A673 (cell line): Measurements from ENCODE around the gene MX2. TPM values are rescaled to one million over a fixed set of nuclear protein-coding genes. Genes with fewer than 3 reads are reported as not detected.

Experiments
- BruUV-seq: library from RNA; stranded (reverse); fragments of 400-500 nt; replicated peaks from 2 replicates; lab custom pipeline; 2021; lab: Mats Ljungman, UMichigan
- CTCF ChIA-PET: fragments of 300-600 bp; sonication (Branson Sonifier 250); formaldehyde crosslinking; loops from one replicate; lab custom pipeline; 2022; ENCODE audit warnings: antibody characterized with exemption; lab: Charles Lee
- POLR2A ChIA-PET: fragments of 300-600 bp; sonication (Branson Sonifier 250); formaldehyde crosslinking; loops from one replicate; lab custom pipeline; 2022; ENCODE audit warnings: antibody characterized with exemption; ENCODE audit not compliant: low non-redundant PET; lab: Charles Lee
- DNase-seq: peaks from one replicate; pipeline ENCODE4 v3.0.0-alpha.2; 2015; ENCODE audit warnings: low spot score
- H3K27ac ChIP-seq: fragments of 200-600 bp; sonication (generic); 2 replicates; pipeline ENCODE4 v1.5.1; 2016; ENCODE audit warnings: mixed run types, low read depth, mild to moderate bottlenecking, mixed read lengths, antibody characterized with exemption, low read length; ENCODE audit not compliant: poor library complexity, severe bottlenecking
- H3K27me3 ChIP-seq: fragments of 200-600 bp; sonication (generic); replicated peaks from 2 replicates; pipeline ENCODE4 v1.6.1; 2017; ENCODE audit warnings: mixed run types, low read depth, mild to moderate bottlenecking, mixed read lengths, antibody characterized with exemption, low read length; ENCODE audit not compliant: insufficient read depth, poor library complexity
- H3K36me3 ChIP-seq: fragments of 200-600 bp; sonication (generic); 2 replicates; pipeline ENCODE4 v1.6.1; 2016; ENCODE audit warnings: mixed run types, mild to moderate bottlenecking, mixed read lengths, antibody characterized with exemption, low read length; ENCODE audit not compliant: insufficient read depth, poor library complexity, severe bottlenecking
- H3K4me1 ChIP-seq: fragments of 200-600 bp; sonication (generic); 2 replicates; pipeline ENCODE4 v1.6.1; 2017; ENCODE audit warnings: mixed run types, mild to moderate bottlenecking, mixed read lengths, antibody characterized with exemption, low read length; ENCODE audit not compliant: insufficient read depth, poor library complexity, severe bottlenecking
- H3K4me3 ChIP-seq: fragments of 200-600 bp; sonication (generic); 2 replicates; pipeline ENCODE4 v1.5.1; 2016; ENCODE audit warnings: low read depth, mixed run types, mild to moderate bottlenecking, mixed read lengths, low read length; ENCODE audit not compliant: poor library complexity, severe bottlenecking
- H3K9me3 ChIP-seq: fragments of 200-600 bp; sonication (generic); 2 replicates; pipeline ENCODE4 v1.6.1; 2016; ENCODE audit warnings: mixed run types, low read depth, mild to moderate bottlenecking, mixed read lengths, antibody characterized with exemption, low read length; ENCODE audit not compliant: poor library complexity, severe bottlenecking
- CTCF ChIP-seq: fragments of 300-800, 200-600 bp; sonication (generic); conservative IDR thresholded peaks from 2 replicates; pipeline ENCODE4 v1.5.1; 2017; ENCODE audit warnings: low read depth, mild to moderate bottlenecking, antibody characterized with exemption, low read length, moderate library complexity, mixed read lengths
- EZH2 ChIP-seq: fragments of 200-600 bp; sonication (generic); IDR thresholded peaks from 2 replicates; pipeline ENCODE4 v1.6.1; 2017; ENCODE audit warnings: borderline replicate concordance, low read depth, mild to moderate bottlenecking, mixed read lengths, antibody characterized with exemption, low read length; ENCODE audit not compliant: poor library complexity, severe bottlenecking
- intact Hi-C: fragments of 100-400 bp; cut with micrococcal nuclease; formaldehyde crosslinking; loops from one replicate; pipeline ENCODE4 v1.10.0; 2022; ENCODE audit not compliant: unreplicated experiment
- total RNA-seq: library from RNA; stranded (reverse); gene quantifications from 2 replicates; pipeline ENCODE4 v1.2.3, GENCODE V29; 2021

The MX2 gene
- total RNA-seq, 1 experiment from 2014 or later: not detected

GRCh38 chr21:41379901-41380300 is 18.1 kb downstream of the MX2 start:
- no peaks in the 10 kb centered on the region for H3K27me3 ChIP-seq
- no peak for TF ChIP-seq CTCF
- no peak for TF ChIP-seq EZH2
- ChIA-PET POLR2A (no interaction called here), CTCF (no interaction called here)
- no peaks in the 10 kb centered on the region for H3K9me3 ChIP-seq
- no peak for DNase-seq
- BruUV-seq: no TSS peak
- H3K4me3 ChIP-seq: no peak overlapping the region
- H3K4me1 ChIP-seq: no peaks in the 10 kb centered on the region
- H3K27ac ChIP-seq: no peak overlapping the region
- intact Hi-C loops: no loop called here
- H3K36me3 ChIP-seq: no peaks in the 10 kb centered on the region

- no peak for DNase-seq
- CTCF ChIA-PET: no interaction called here
- POLR2A ChIA-PET: no interaction called here
- Histone ChIP-seq H3K4me3 (no peak overlapping the region), H3K36me3 (no peaks in the 10 kb centered on the region), H3K27me3 (no peaks in the 10 kb centered on the region), H3K9me3 (no peaks in the 10 kb centered on the region), H3K27ac (no peak overlapping the region), H3K4me1 (no peaks in the 10 kb centered on the region)
- BruUV-seq: no TSS peak
- intact Hi-C loops: no loop called here
- TF ChIP-seq EZH2: no peak
- no peak for TF ChIP-seq CTCF
Observed at GRCh38 chr21:41381731-41382130, 19.9 kb downstream of the MX2 start.

- DNase-seq: no peak
- H3K9me3 ChIP-seq: no peaks in the 10 kb centered on the region
- no peak overlapping the region for H3K27ac ChIP-seq
- POLR2A ChIA-PET: no interaction called here
- no peak for TF ChIP-seq EZH2
- no peak for TF ChIP-seq CTCF
- no peak overlapping the region for H3K4me3 ChIP-seq
- no peaks in the 10 kb centered on the region for H3K4me1 ChIP-seq
- H3K36me3 ChIP-seq: no peaks in the 10 kb centered on the region
- intact Hi-C loops: no loop called here
- CTCF ChIA-PET: no interaction called here
- H3K27me3 ChIP-seq: no peaks in the 10 kb centered on the region
- no TSS peak for BruUV-seq
Observed at GRCh38 chr21:41387042-41387819, 25.4 kb downstream of the MX2 start.
